Keratinocyte (primary cell): ENCODE results near the gene TMCO4.

Source experiments
- CTCF ChIP-seq, 3 experiments: IDR thresholded peaks in 1 of 3; conservative IDR thresholded peaks in 1 of 3; optimal IDR thresholded peaks in 1 of 3; 2 replicates in 2 of 3; 3 replicates in 1 of 3; pipeline versions ENCODE3 to v1.5.1; 2011; ENCODE audit warnings: low read length in 3 of 3, mild to moderate bottlenecking in 3 of 3, moderate library complexity in 2 of 3, control low read depth in 1 of 3, inconsistent platforms in 1 of 3; ENCODE audit not compliant: insufficient read depth in 2 of 3; ENCODE audit errors: extremely low read depth in 1 of 3
- EZH2 ChIP-seq: IDR thresholded peaks from one replicate; pipeline ENCODE4 v1.6.1; 2012; ENCODE audit warnings: inconsistent platforms, mild to moderate bottlenecking, low read length, moderate library complexity

- no peak for TF ChIP-seq CTCF (optimal IDR thresholded peaks at IDR 0.05 in 1 of 3, IDR thresholded peaks at IDR 0.05 in 1 of 3, conservative IDR thresholded peaks at IDR 0.05 in 1 of 3; ENCODE audit: extremely low read depth in 1 of 3, insufficient read depth in 2 of 3, low read length in 3 of 3)
- no peak for TF ChIP-seq EZH2
These were observed 9.5 kb upstream of the TMCO4 start for GRCh38 chr1:19809044-19809750.
